ENCODE measurements around the gene GPC3. TPM values are rescaled to one million over a fixed set of nuclear protein-coding genes. Genes with fewer than 3 reads are reported as not detected.

The GPC3 gene
- total RNA-seq, 1 experiment from 2014 or later = not detected

- Histone ChIP-seq H4K20me1 (ENCODE audit: insufficient read depth) (no peaks in the 10 kb centered on the region; the same call in 1 of the 2 replicates), H3K27me3 (ENCODE audit: insufficient read depth, low read depth) (no peaks in the 10 kb centered on the region), H3K9me3 (ENCODE audit: insufficient read depth, low read depth) (no peaks in the 10 kb centered on the region), H3K4me2 (no peak overlapping the region), H2AFZ (no peak overlapping the region), H3K4me1 (replicated peaks; ENCODE audit: insufficient read depth) (no peaks in the 10 kb centered on the region), H3K36me3 (ENCODE audit: low read depth) (no peaks in the 10 kb centered on the region), H3K4me3 (no peak overlapping the region), H3F3A (ENCODE audit: insufficient read depth, low read depth) (no peaks in the 10 kb centered on the region), H3K79me2 (ENCODE audit: low read depth) (no peaks in the 10 kb centered on the region), H3K9me2 (ENCODE audit: insufficient read depth) (no peaks in the 10 kb centered on the region), H3K27ac (no peak overlapping the region)
- intact Hi-C loops (cut with micrococcal nuclease; ENCODE audit: unreplicated experiment) = loop anchor here (10.0 kb wide), 1 partner anchor 222 kb away; no protein-coding TSS in a partner anchor
- CTCF ChIA-PET = no interaction called here
- no peak for TF ChIP-seq EZH2 (IDR thresholded peaks at IDR 0.05; ENCODE audit: low read depth)
- POLR2A ChIA-PET (ENCODE audit: unreplicated experiment) = no interaction called here
- BruUV-seq (replicated peaks) = no TSS peak
- no peak for DNase-seq
These were observed 58.6 kb downstream of the GPC3 start for GRCh38 chrX:133926809-133927208.

GRCh38 chrX:133926099-133926498 is 59.3 kb downstream of the GPC3 start:
- BruUV-seq (replicated peaks) = no TSS peak
- Histone ChIP-seq H3F3A (ENCODE audit: insufficient read depth, low read depth) (no peaks in the 10 kb centered on the region), H4K20me1 (ENCODE audit: insufficient read depth) (no peaks in the 10 kb centered on the region; the same call in 1 of the 2 replicates), H3K79me2 (ENCODE audit: low read depth) (no peaks in the 10 kb centered on the region), H3K27ac (no peak overlapping the region), H2AFZ (no peak overlapping the region), H3K4me2 (no peak overlapping the region), H3K4me3 (no peak overlapping the region), H3K9me3 (ENCODE audit: insufficient read depth, low read depth) (no peaks in the 10 kb centered on the region), H3K27me3 (ENCODE audit: insufficient read depth, low read depth) (no peaks in the 10 kb centered on the region), H3K9me2 (ENCODE audit: insufficient read depth) (no peaks in the 10 kb centered on the region), H3K4me1 (replicated peaks; ENCODE audit: insufficient read depth) (no peaks in the 10 kb centered on the region), H3K36me3 (ENCODE audit: low read depth) (no peaks in the 10 kb centered on the region)
- TF ChIP-seq CTCF (conservative IDR thresholded peaks at IDR 0.05) (no peak), EZH2 (IDR thresholded peaks at IDR 0.05; ENCODE audit: low read depth) (no peak)
- CTCF ChIA-PET = no interaction called here
- intact Hi-C loops (cut with micrococcal nuclease; ENCODE audit: unreplicated experiment) = loop anchor here (10.0 kb wide), 1 partner anchor 221 kb away; no protein-coding TSS in a partner anchor
- POLR2A ChIA-PET (ENCODE audit: unreplicated experiment) = no interaction called here
- no peak for DNase-seq

- Histone ChIP-seq H3F3A (ENCODE audit: insufficient read depth, low read depth) (no peaks in the 10 kb centered on the region), H3K4me3 (no peak overlapping the region), H3K27ac (no peak overlapping the region), H3K9me3 (ENCODE audit: insufficient read depth, low read depth) (no peaks in the 10 kb centered on the region), H4K20me1 (ENCODE audit: insufficient read depth) (no peaks in the 10 kb centered on the region), H3K4me2 (no peak overlapping the region), H3K36me3 (ENCODE audit: low read depth) (no peaks in the 10 kb centered on the region), H3K9me2 (ENCODE audit: insufficient read depth) (no peaks in the 10 kb centered on the region), H3K4me1 (replicated peaks; ENCODE audit: insufficient read depth) (no peaks in the 10 kb centered on the region), H3K27me3 (ENCODE audit: insufficient read depth, low read depth) (no peaks in the 10 kb centered on the region), H2AFZ (no peak overlapping the region), H3K79me2 (ENCODE audit: low read depth) (no peaks in the 10 kb centered on the region)
- POLR2A ChIA-PET (ENCODE audit: unreplicated experiment) = no interaction called here
- no peak for DNase-seq
- intact Hi-C loops (cut with micrococcal nuclease; ENCODE audit: unreplicated experiment) = loop anchor here (10.0 kb wide), 1 partner anchor 220 kb away; no protein-coding TSS in a partner anchor
- TF ChIP-seq EZH2 (IDR thresholded peaks at IDR 0.05; ENCODE audit: low read depth) (no peak), CTCF (conservative IDR thresholded peaks at IDR 0.05) (no peak)
- no TSS peak for BruUV-seq (replicated peaks)
- CTCF ChIA-PET = no interaction called here
These were observed 60.8 kb downstream of the GPC3 start for GRCh38 chrX:133924548-133924947.

GRCh38 chrX:133923548-133923947 is 61.8 kb downstream of the GPC3 start:
- ChIA-PET CTCF (no interaction called here), POLR2A (ENCODE audit: unreplicated experiment) (no interaction called here)

More at GRCh38 chrX:133923548-133923947, 61.8 kb downstream of the GPC3 start:
- Histone ChIP-seq H3K36me3 (ENCODE audit: low read depth) (no peaks in the 10 kb centered on the region), H3K27me3 (ENCODE audit: insufficient read depth, low read depth) (no peaks in the 10 kb centered on the region), H3K4me1 (replicated peaks; ENCODE audit: insufficient read depth) (no peaks in the 10 kb centered on the region), H2AFZ (no peak overlapping the region), H3K4me2 (no peak overlapping the region), H3K79me2 (ENCODE audit: low read depth) (no peaks in the 10 kb centered on the region), H4K20me1 (ENCODE audit: insufficient read depth) (no peaks in the 10 kb centered on the region), H3K9me3 (ENCODE audit: insufficient read depth, low read depth) (no peaks in the 10 kb centered on the region), H3F3A (ENCODE audit: insufficient read depth, low read depth) (no peaks in the 10 kb centered on the region), H3K27ac (no peak overlapping the region), H3K4me3 (no peak overlapping the region), H3K9me2 (ENCODE audit: insufficient read depth) (no peaks in the 10 kb centered on the region)
- no peak for DNase-seq
- intact Hi-C loops (cut with micrococcal nuclease; ENCODE audit: unreplicated experiment) = loop anchor here (2.0 to 10.0 kb wide), 2 partner anchors 131 to 219 kb away; no protein-coding TSS in a partner anchor
- TF ChIP-seq EZH2 (IDR thresholded peaks at IDR 0.05; ENCODE audit: low read depth) = no peak
- no peak for TF ChIP-seq CTCF (conservative IDR thresholded peaks at IDR 0.05)
- no TSS peak for BruUV-seq (replicated peaks)
